H9 (cell line): Measurements from ENCODE around the gene ABCG1. TPM values are rescaled to one million over a fixed set of nuclear protein-coding genes. Genes with fewer than 3 reads are reported as not detected.

Experiments used
- DNase-seq: peaks from one replicate; pipeline ENCODE4 v3.0.0-alpha.2; 2017
- H2AFZ ChIP-seq: one replicate; pipeline ENCODE4 v1.6.1; 2013; ENCODE audit warnings: mild to moderate bottlenecking, low read length, control low read depth, moderate library complexity
- H2AK5ac ChIP-seq: 2 replicates; pipeline ENCODE4 v1.6.1; 2013; ENCODE audit warnings: low read length, control low read depth, mixed read lengths; ENCODE audit not compliant: insufficient read length
- H2BK120ac ChIP-seq: one replicate; pipeline ENCODE4 v1.6.1; 2013; ENCODE audit warnings: low read depth, mild to moderate bottlenecking, low read length, control low read depth, inconsistent platforms; ENCODE audit not compliant: poor library complexity, severe bottlenecking
- H2BK12ac ChIP-seq: 2 replicates; pipeline ENCODE4 v1.6.1; 2013; ENCODE audit warnings: low read length, control low read depth, mixed read lengths, low read depth; ENCODE audit not compliant: insufficient read length
- H2BK15ac ChIP-seq: 2 replicates; pipeline ENCODE4 v1.6.1; 2013; ENCODE audit warnings: low read depth, low read length, control low read depth
- H2BK20ac ChIP-seq: one replicate; pipeline ENCODE4 v1.6.1; 2013; ENCODE audit warnings: low read depth, mild to moderate bottlenecking, low read length, control low read depth, inconsistent platforms; ENCODE audit not compliant: poor library complexity, severe bottlenecking
- H2BK5ac ChIP-seq: 2 replicates; pipeline ENCODE4 v1.6.1; 2013; ENCODE audit warnings: low read length, control low read depth, mixed read lengths; ENCODE audit not compliant: insufficient read length
- H3K14ac ChIP-seq: 2 replicates; pipeline ENCODE4 v1.6.1; 2013; ENCODE audit warnings: low read length, control low read depth; ENCODE audit not compliant: insufficient read depth
- H3K18ac ChIP-seq: 2 replicates; pipeline ENCODE4 v1.6.1; 2013; ENCODE audit warnings: low read depth, mild to moderate bottlenecking, mixed read lengths, low read length, control low read depth; ENCODE audit not compliant: insufficient read length
- H3K23ac ChIP-seq: 2 replicates; pipeline ENCODE4 v1.6.1; 2013; ENCODE audit warnings: low read length, control low read depth, mixed read lengths, low read depth; ENCODE audit not compliant: insufficient read length
- H3K23me2 ChIP-seq: 2 replicates; pipeline ENCODE4 v1.6.1; 2013; ENCODE audit warnings: low read depth, mild to moderate bottlenecking, mixed read lengths, low read length, control low read depth; ENCODE audit not compliant: insufficient read length, poor library complexity, severe bottlenecking
- H3K27ac ChIP-seq: 2 replicates; pipeline ENCODE4 v1.5.1; 2013; ENCODE audit warnings: low read length, control low read depth, mixed read lengths, low read depth; ENCODE audit not compliant: insufficient read length
- H3K27me3 ChIP-seq: 2 replicates; pipeline ENCODE4 v1.6.1; 2013; ENCODE audit warnings: low read length, control low read depth, inconsistent platforms; ENCODE audit not compliant: insufficient read depth
- H3K4ac ChIP-seq: 2 replicates; pipeline ENCODE4 v1.6.1; 2013; ENCODE audit warnings: low read depth, mild to moderate bottlenecking, control low read depth, inconsistent platforms, low read length, moderate library complexity
- H3K4me1 ChIP-seq: 2 replicates; pipeline ENCODE4 v1.6.1; 2013; ENCODE audit warnings: low read length, control low read depth, inconsistent platforms; ENCODE audit not compliant: insufficient read depth
- H3K4me2 ChIP-seq: 2 replicates; pipeline ENCODE4 v1.6.1; 2013; ENCODE audit warnings: low read length, control low read depth, mixed read lengths; ENCODE audit not compliant: insufficient read length, insufficient read depth
- H3K56ac ChIP-seq: 2 replicates; pipeline ENCODE4 v1.6.1; 2013; ENCODE audit warnings: low read depth, mild to moderate bottlenecking, mixed read lengths, low read length, control low read depth; ENCODE audit not compliant: insufficient read length
- H3K79me1 ChIP-seq: 2 replicates; pipeline ENCODE4 v1.6.1; 2013; ENCODE audit warnings: low read depth, mild to moderate bottlenecking, moderate library complexity, low read length, control low read depth, inconsistent platforms; ENCODE audit not compliant: insufficient read depth, poor library complexity, severe bottlenecking
- H3K79me2 ChIP-seq: 2 replicates; pipeline ENCODE4 v1.6.1; 2013; ENCODE audit warnings: low read length, control low read depth, inconsistent platforms; ENCODE audit not compliant: insufficient read depth
- H3K9ac ChIP-seq: 2 replicates; pipeline ENCODE4 v1.6.1; 2013; ENCODE audit warnings: low read length, control low read depth, mixed read lengths; ENCODE audit not compliant: insufficient read length; ENCODE audit errors: extremely low read depth
- H3K9me3 ChIP-seq: one replicate; pipeline ENCODE4 v1.6.1; 2013; ENCODE audit warnings: low read depth, low read length, inconsistent platforms; ENCODE audit not compliant: control insufficient read depth
- H3T11ph ChIP-seq: one replicate; pipeline ENCODE4 v1.6.1; 2013; ENCODE audit warnings: mild to moderate bottlenecking, low read length, control low read depth, inconsistent platforms
- H4K20me1 ChIP-seq: one replicate; pipeline ENCODE4 v1.6.1; 2013; ENCODE audit not compliant: control insufficient read depth, insufficient read length, insufficient read depth
- H4K5ac ChIP-seq: 2 replicates; pipeline ENCODE4 v1.6.1; 2013; ENCODE audit warnings: low read depth, mild to moderate bottlenecking, mixed read lengths, low read length, control low read depth; ENCODE audit not compliant: insufficient read length
- H4K8ac ChIP-seq: replicated peaks from 2 replicates; pipeline ENCODE4 v1.6.1; 2013; ENCODE audit warnings: low read length, control low read depth, mixed read lengths, low read depth; ENCODE audit not compliant: insufficient read length
- H4K91ac ChIP-seq: 2 replicates; pipeline ENCODE4 v1.6.1; 2013; ENCODE audit warnings: low read depth, mild to moderate bottlenecking, moderate library complexity, mixed read lengths, low read length, control low read depth; ENCODE audit not compliant: insufficient read length
- H3K27ac Mint-ChIP-seq, 3 experiments: 2 replicates in 2 of 3; 3 replicates in 1 of 3; pipeline ENCODE4 v1.8.0; 2020 to 2021; ENCODE audit warnings: mixed read lengths in 3 of 3, mild to moderate bottlenecking in 1 of 3, moderate library complexity in 1 of 3
- H3K27me3 Mint-ChIP-seq: 2 replicates; pipeline ENCODE4 v1.8.0; 2021; ENCODE audit warnings: low read depth, mild to moderate bottlenecking, moderate library complexity, mixed read lengths
- H3K36me3 Mint-ChIP-seq, 3 experiments: 2 replicates in 2 of 3; 3 replicates in 1 of 3; pipeline ENCODE4 v1.8.0; 2020 to 2021; ENCODE audit warnings: low read depth in 3 of 3, mixed read lengths in 3 of 3; ENCODE audit not compliant: insufficient read depth in 1 of 3
- H3K4me1 Mint-ChIP-seq, 2 experiments: 2 replicates each; pipeline ENCODE4 v1.8.0; 2020; ENCODE audit warnings: mixed read lengths in 2 of 2
- H3K4me3 Mint-ChIP-seq, 2 experiments: 2 replicates in 1 of 2; 3 replicates in 1 of 2; pipeline ENCODE4 v1.8.0; 2020 to 2021; ENCODE audit warnings: mild to moderate bottlenecking in 2 of 2, mixed read lengths in 2 of 2, moderate library complexity in 1 of 2
- H3K9me3 Mint-ChIP-seq, 2 experiments: 2 replicates in 1 of 2; 3 replicates in 1 of 2; pipeline ENCODE4 v1.8.0; 2020; ENCODE audit warnings: mild to moderate bottlenecking in 2 of 2, mixed read lengths in 2 of 2, moderate library complexity in 1 of 2
- CTCF ChIP-seq: fragments of 200-600 bp; sonication (generic); conservative IDR thresholded peaks from 3 replicates; pipeline ENCODE4 v1.8.0; 2021; ENCODE audit warnings: antibody characterized with exemption, mild to moderate bottlenecking
- WGBS: extraction: QIAGEN DNeasy Blood & Tissue Kit; methylation state at CpG from one replicate; pipeline ENCODE4 v1.1.7; 2013; ENCODE audit warnings: missing lambda C conversion rate, low lambda C conversion rate, mixed read lengths; ENCODE audit not compliant: insufficient read length; ENCODE audit errors: extremely low coverage; 5-methylcytosine and 5-hydroxymethylcytosine counted together
- total RNA-seq: library from RNA; stranded (reverse); gene quantifications from 2 replicates; pipeline ENCODE4 v1.2.1, GENCODE V29; 2021

Gene ABCG1
- total RNA-seq, 1 experiment from 2014 or later, result 0.83 TPM

- Histone ChIP-seq H2AFZ (no peak overlapping the region), H3K9ac (no peak overlapping the region), H3K9me3 (no peaks in the 10 kb centered on the region), H2BK15ac (no peak overlapping the region), H3K14ac (no peak overlapping the region), H3K18ac (no peak overlapping the region), H2BK120ac (no peak overlapping the region), H3T11ph (no peak overlapping the region), H3K4me2 (no peak overlapping the region), H2BK12ac (no peak overlapping the region), H3K23ac (no peak overlapping the region), H3K4ac (no peak overlapping the region), H3K79me2 (no peaks in the 10 kb centered on the region), H3K56ac (no peak overlapping the region), H4K91ac (no peak overlapping the region), H2BK20ac (no peak overlapping the region), H3K27ac (no peak overlapping the region), H3K27me3 (no peaks in the 10 kb centered on the region), H2BK5ac (no peak overlapping the region), H4K5ac (no peak overlapping the region), H4K8ac (no peak overlapping the region), H3K4me1 (no peaks in the 10 kb centered on the region), H2AK5ac (no peak overlapping the region), H3K79me1 (no peaks in the 10 kb centered on the region), H3K23me2 (no peaks in the 10 kb centered on the region), H4K20me1 (no peaks in the 10 kb centered on the region)
- no peak for TF ChIP-seq CTCF
- peaks cover 8 to 9% of the 10 kb centered on the region in 2 experiments for H3K4me1 Mint-ChIP-seq
- no peaks in the 10 kb centered on the region for H3K9me3 Mint-ChIP-seq
- no CpG with 5 or more reads among the region's 8 CpGs for WGBS
- no peak for DNase-seq
- no peak overlapping the region for H3K27ac Mint-ChIP-seq
- H3K27me3 Mint-ChIP-seq, result peaks cover 36% of the 10 kb centered on the region
- H3K4me3 Mint-ChIP-seq, result no peak overlapping the region
- H3K36me3 Mint-ChIP-seq, result no peaks in the 10 kb centered on the region
These were observed 29.3 kb downstream of the ABCG1 start for GRCh38 chr21:42248241-42248640.
